ENCODE data around the gene IDH2.

DNA sequence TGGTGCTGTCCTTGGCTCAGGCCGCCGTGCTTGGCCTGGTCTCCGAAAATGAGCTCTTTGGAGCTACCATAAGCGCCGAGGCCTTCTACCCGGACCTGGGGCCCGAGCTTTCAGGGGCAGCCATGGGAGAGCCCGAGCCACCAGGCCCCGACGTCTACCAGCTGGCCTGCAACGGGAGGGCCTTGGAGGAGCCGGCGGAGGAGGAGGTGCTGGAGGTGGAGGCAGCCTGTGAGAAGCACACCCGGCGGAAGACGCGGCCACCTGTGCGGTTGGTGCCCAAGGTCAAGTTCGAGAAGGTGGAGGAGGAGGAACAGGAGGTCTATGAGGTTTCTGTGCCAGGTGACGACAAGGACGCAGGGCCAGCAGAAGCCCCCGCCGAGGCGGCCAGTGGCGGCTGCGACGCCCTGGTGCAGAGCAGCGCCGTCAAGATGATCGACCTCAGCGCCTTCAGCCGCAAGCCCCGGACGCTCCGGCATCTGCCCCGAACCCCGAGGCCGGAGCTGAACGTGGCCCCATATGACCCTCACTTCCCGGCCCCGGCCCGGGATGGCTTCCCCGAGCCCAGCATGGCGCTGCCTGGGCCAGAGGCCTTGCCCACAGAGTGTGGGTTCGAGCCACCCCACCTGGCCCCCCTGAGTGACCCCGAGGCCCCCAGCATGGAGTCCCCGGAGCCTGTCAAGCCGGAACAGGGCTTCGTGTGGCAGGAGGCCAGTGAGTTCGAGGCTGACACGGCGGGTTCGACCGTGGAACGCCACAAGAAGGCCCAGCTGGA, 34.9 kb downstream of the IDH2 start:
- TF ChIP-seq, protein P1, sequence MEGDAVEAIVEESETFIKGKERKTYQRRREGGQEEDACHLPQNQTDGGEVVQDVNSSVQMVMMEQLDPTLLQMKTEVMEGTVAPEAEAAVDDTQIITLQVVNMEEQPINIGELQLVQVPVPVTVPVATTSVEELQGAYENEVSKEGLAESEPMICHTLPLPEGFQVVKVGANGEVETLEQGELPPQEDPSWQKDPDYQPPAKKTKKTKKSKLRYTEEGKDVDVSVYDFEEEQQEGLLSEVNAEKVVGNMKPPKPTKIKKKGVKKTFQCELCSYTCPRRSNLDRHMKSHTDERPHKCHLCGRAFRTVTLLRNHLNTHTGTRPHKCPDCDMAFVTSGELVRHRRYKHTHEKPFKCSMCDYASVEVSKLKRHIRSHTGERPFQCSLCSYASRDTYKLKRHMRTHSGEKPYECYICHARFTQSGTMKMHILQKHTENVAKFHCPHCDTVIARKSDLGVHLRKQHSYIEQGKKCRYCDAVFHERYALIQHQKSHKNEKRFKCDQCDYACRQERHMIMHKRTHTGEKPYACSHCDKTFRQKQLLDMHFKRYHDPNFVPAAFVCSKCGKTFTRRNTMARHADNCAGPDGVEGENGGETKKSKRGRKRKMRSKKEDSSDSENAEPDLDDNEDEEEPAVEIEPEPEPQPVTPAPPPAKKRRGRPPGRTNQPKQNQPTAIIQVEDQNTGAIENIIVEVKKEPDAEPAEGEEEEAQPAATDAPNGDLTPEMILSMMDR (optimal IDR thresholded peaks at IDR 0.05 in 1 of 3, IDR thresholded peaks at IDR 0.05 in 1 of 3, conservative IDR thresholded peaks at IDR 0.05 in 1 of 3; ENCODE audit: extremely low read depth in 1 of 3, insufficient read depth in 2 of 3, low read length in 3 of 3), result no peak
- TF ChIP-seq EZH2 (IDR thresholded peaks at IDR 0.05; ENCODE audit: low read length), result no peak
